Lung (tissue), 12 donors: ENCODE data around the gene PTPN21. TPM values are rescaled to one million over a fixed set of nuclear protein-coding genes. Genes with fewer than 3 reads are reported as not detected.

ENCODE experiments used
- ATAC-seq: fragments of 200-7000 bp; cut with Tn5 transposase; one replicate; pipeline ENCODE4 v1.9.1; 2020; ENCODE audit warnings: moderate number of reproducible peaks; ENCODE audit not compliant: insufficient read depth, low FRiP score
- DNase-seq, 3 donors: peaks; one replicate each; pipeline ENCODE4 v3.0.0-alpha.2; 2013 to 2017
- H3K27ac ChIP-seq, 2 donors: one replicate each; pipeline ENCODE4 v1.5.1; 2013; ENCODE audit warnings: mild to moderate bottlenecking in 2 of 2, moderate library complexity in 2 of 2, control low read depth in 1 of 2, inconsistent platforms in 1 of 2, low read depth in 1 of 2, low read length in 1 of 2
- H3K27me3 ChIP-seq, 3 donors: one replicate each; pipeline ENCODE4 v1.5.1; 2013; ENCODE audit warnings: low read length in 2 of 3; ENCODE audit not compliant: control insufficient read depth in 3 of 3, insufficient read depth in 3 of 3
- H3K36me3 ChIP-seq, 4 donors: one replicate each; pipeline ENCODE4 v1.5.1; 2013; ENCODE audit warnings: low read length in 4 of 4, mild to moderate bottlenecking in 1 of 4, moderate library complexity in 1 of 4; ENCODE audit not compliant: control insufficient read depth in 4 of 4, insufficient read depth in 4 of 4
- H3K4me1 ChIP-seq, 5 donors: one replicate each; pipeline ENCODE4 v1.5.1; 2013; ENCODE audit warnings: low read length in 5 of 5, mild to moderate bottlenecking in 2 of 5, moderate library complexity in 1 of 5; ENCODE audit not compliant: control insufficient read depth in 5 of 5, insufficient read depth in 5 of 5
- H3K4me3 ChIP-seq: one replicate; pipeline ENCODE4 v1.5.1; 2013; ENCODE audit warnings: mild to moderate bottlenecking, control low read depth, moderate library complexity
- H3K9ac ChIP-seq, 2 donors: one replicate each; pipeline ENCODE4 v1.5.1; 2013; ENCODE audit warnings: low read length in 2 of 2, control low read depth in 1 of 2; ENCODE audit not compliant: insufficient read depth in 1 of 2
- H3K9me3 ChIP-seq, 4 donors: one replicate each; pipeline ENCODE4 v1.5.1; 2013; ENCODE audit warnings: low read length in 3 of 4, mild to moderate bottlenecking in 1 of 4, moderate library complexity in 1 of 4; ENCODE audit not compliant: control insufficient read depth in 4 of 4, insufficient read depth in 3 of 4
- CTCF ChIP-seq: IDR thresholded peaks from 2 replicates; pipeline ENCODE4 v1.5.1; 2012; ENCODE audit warnings: mild to moderate bottlenecking; ENCODE audit errors: control extremely low read depth, extremely low read depth
- WGBS, 2 donors: extraction: QIAGEN DNeasy Blood & Tissue Kit; methylation state at CpG; one replicate each; pipeline ENCODE4 v1.1.7; 2013; 5-methylcytosine and 5-hydroxymethylcytosine counted together
- polyA plus RNA-seq, 2 donors: library from polyadenylated mRNA; stranded (reverse); fragments of 200-250 nt; gene quantifications; one replicate each; pipeline ENCODE4 v1.2.1, GENCODE V29; 2013
- total RNA-seq, 2 donors: library from RNA; depleted of rRNA in 1 of 2; stranded (reverse); fragments of >200 nt in 1 of 2; gene quantifications; one replicate each; pipeline ENCODE4 v1.2.1, GENCODE V29; 2014 to 2021
- donor health status: control.
- donor health status: control.
- donor health status: Bipolar disorder and iron deficiency.
- donor health status: healthy.
- donor health status: DM: yes; HTN: yes; CAD: no.

Gene PTPN21
- total and polyA plus RNA-seq, 4 donors: 8.2 to 39.3 (median 20.2) TPM

- H3K36me3 ChIP-seq: peaks cover 5 to 26% (median 17%) of the 10 kb centered on the region in 4 donors
- H3K9ac ChIP-seq: no peak overlapping the region
- no peak for ATAC-seq
- H3K4me3 ChIP-seq: no peak overlapping the region
- no peaks in the 10 kb centered on the region for H3K4me1 ChIP-seq
- 93 to 100% methylated on average over 1 of the region's 1 CpG for WGBS, 2 donors
- no peaks in the 10 kb centered on the region for H3K9me3 ChIP-seq
- DNase-seq: no peak
- no peak overlapping the region for H3K27ac ChIP-seq
- no peak for TF ChIP-seq CTCF
- no peaks in the 10 kb centered on the region for H3K27me3 ChIP-seq
These were observed 47.6 kb downstream of the PTPN21 start for GRCh38 chr14:88507208-88507607.

GRCh38 chr14:88505621-88506020 is 49.2 kb downstream of the PTPN21 start:
- ATAC-seq: no peak

GRCh38 chr14:88504602-88505001 is 50.2 kb downstream of the PTPN21 start:
- Histone ChIP-seq H3K4me1 (no peaks in the 10 kb centered on the region), H3K36me3 (peaks cover 15 to 37% (median 26%) of the 10 kb centered on the region in 4 donors), H3K9me3 (no peaks in the 10 kb centered on the region), H3K27ac (no peak overlapping the region), H3K27me3 (no peaks in the 10 kb centered on the region), H3K9ac (no peak overlapping the region), H3K4me3 (no peak overlapping the region)
- TF ChIP-seq CTCF: no peak
- 87 to 89% methylated on average over 2 of the region's 2 CpGs for WGBS, 2 donors
- DNase-seq (no peak), ATAC-seq (no peak)

More at GRCh38 chr14:88505621-88506020, 49.2 kb downstream of the PTPN21 start:
- Histone ChIP-seq H3K4me3 (no peak overlapping the region), H3K9ac (no peak overlapping the region), H3K4me1 (no peaks in the 10 kb centered on the region), H3K36me3 (peaks cover 14 to 36% (median 24%) of the 10 kb centered on the region in 4 donors), H3K9me3 (no peaks in the 10 kb centered on the region), H3K27me3 (no peaks in the 10 kb centered on the region), H3K27ac (no peak overlapping the region)
- TF ChIP-seq CTCF: no peak
- no peak for DNase-seq

GRCh38 chr14:88503754-88504406 is 50.9 kb downstream of the PTPN21 start:
- ATAC-seq (no peak), DNase-seq (no peak)
- TF ChIP-seq CTCF: no peak
- H3K9ac ChIP-seq: no peak overlapping the region
- H3K27ac ChIP-seq: no peak overlapping the region
- H3K4me3 ChIP-seq: no peak overlapping the region
- H3K9me3 ChIP-seq: no peaks in the 10 kb centered on the region
- H3K4me1 ChIP-seq: no peaks in the 10 kb centered on the region
- no peaks in the 10 kb centered on the region for H3K27me3 ChIP-seq
- 78 to 86% methylated on average over 2 of the region's 2 CpGs for WGBS, 2 donors
- peaks cover 15 to 45% (median 27%) of the 10 kb centered on the region in 4 donors for H3K36me3 ChIP-seq
